Loucy (cell line): ENCODE results near the gene MAPK1.
"Not testable (repeated sequence)": the region's sequence is repeated elsewhere in the genome, so short reads cannot be mapped to it uniquely, and the experiment has no call there.

ENCODE experiments used
- CTCF ChIP-seq: fragments of 200-600 bp; sonication (generic); conservative IDR thresholded peaks from 2 replicates; pipeline ENCODE4 v1.5.1; 2014; ENCODE audit warnings: mild to moderate bottlenecking, antibody characterized with exemption, low read length
- EZH2phosphoT487 ChIP-seq: fragments of 200-600 bp; IDR thresholded peaks from 2 replicates; pipeline ENCODE4 v1.6.1; 2018; ENCODE audit warnings: antibody characterized with exemption, mild to moderate bottlenecking, moderate library complexity, borderline replicate concordance

GRCh38 chr22:21905234-21905633 is 37.8 kb upstream of the MAPK1 start:
- not testable (repeated sequence) for TF ChIP-seq CTCF, EZH2phosphoT487
